Fibroblast of skin of right biceps (primary cell): ENCODE data around the gene OLIG3.

Source experiments
- DNase-seq: peaks from one replicate; pipeline ENCODE4 v3.0.0-alpha.2; 2013

The OLIG3 gene

DNA sequence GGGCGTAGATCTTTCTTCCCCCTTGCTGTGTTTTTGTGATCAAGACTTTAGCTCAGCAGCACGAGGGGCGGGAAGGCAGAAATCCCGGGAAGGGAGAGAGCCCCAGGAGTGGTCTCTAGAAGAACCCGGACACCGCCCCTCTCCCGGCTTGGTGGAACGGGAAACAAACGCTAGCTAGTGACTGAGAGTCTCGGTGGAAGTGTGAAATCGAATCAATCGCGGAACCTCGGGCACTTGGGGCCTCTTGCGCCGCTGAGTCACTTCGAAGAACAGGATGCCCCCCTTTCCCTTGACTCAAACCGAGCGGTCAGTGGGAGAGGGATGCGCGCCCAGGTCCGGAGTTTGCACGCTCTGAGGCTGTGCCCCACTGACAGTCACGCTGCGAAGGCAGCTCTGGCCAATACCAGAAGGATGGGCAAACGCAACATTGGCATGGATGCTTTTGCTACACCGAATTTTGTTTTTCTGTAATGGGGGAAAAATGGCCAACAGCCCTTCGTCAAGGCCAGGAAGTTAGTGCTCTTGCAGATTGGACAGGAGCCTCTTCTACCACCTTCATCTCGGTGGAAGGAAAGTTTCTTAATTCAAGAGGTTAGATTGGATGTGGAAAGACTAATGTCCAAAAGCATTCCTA is 1.6 kb upstream of the OLIG3 start:
- no peak for DNase-seq

DNA sequence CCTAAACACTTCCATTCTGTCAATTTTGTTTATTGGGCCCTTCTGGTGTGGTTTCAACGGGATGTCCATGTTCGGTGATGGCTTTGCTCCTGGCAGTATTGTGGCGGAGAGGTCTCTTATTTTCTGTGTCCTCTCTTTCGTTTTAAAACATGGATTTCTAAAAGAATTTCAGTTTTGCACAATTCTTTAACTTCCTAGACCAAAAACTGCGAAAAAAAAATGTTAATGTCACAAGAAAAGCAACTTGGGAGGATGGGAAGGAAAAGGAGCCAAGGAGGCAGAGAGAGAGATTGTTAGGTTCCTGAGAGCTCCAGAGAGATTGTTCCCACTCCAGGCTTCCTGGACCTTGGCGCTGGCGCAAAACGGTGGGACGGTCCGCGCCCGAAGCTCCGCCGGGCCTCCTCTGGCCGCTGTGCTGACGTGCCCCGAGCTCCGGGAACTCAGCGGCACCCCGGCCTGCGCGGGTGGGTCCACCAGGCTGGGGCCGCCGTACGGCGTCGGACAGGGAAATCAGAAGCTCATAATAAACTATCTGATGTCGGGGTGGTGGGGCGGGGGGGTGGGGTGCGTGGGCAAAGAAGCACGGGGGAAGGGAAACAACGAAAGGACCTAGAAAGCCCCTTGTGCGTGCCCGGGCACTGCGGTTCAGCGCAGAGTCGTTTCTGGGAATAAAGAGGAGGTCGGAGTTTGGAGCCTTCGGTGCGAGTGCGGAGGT is 951 bp upstream of the OLIG3 start:
- no peak for DNase-seq

- DNase-seq, result no peak
These were observed 766 bp downstream of the OLIG3 start for GRCh38 chr6:137493218-137494038.

GRCh38 chr6:137492289-137493217 is 1.6 kb downstream of the OLIG3 start:
- DNase-seq, result no peak

DNA sequence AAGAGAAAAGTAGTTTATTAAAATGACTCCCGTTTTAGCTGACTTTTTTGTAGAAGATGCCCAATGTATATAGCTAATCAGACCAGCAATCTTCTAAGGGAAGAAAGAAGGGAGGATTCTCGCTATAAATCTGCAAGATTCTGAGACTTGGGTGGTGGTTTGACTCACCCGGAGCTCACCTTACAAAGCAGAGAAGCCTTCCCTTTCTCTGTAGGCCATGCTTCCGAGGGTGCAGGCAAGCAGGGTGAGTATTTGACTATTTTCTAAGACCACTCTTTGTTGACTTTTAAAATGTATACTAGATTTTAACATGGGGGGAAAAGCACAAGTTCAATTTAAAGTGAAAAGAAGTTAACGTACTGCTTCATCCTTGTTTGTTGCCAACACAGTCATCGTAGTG is 2.7 kb downstream of the OLIG3 start:
- DNase-seq, result no peak

DNA sequence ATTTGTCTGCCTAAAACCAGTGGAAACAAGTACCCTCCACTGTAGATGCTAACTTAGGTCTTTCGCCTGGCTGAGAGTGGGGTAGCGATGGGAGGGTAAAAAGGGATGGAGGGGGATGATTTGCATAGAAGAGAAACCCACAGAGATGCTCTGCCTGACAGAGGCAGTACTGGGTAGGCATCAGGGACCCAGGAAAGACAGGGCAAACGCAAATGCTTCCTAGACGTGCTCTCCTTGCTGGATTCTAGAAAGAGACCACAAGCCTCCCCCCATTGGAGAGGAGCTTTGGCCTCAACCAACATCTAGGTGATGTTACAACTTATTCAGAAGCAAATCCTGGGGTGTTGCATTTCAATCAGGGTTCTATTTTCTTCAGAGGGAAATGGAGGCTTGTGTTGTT is 3.2 kb downstream of the OLIG3 start:
- no peak for DNase-seq

- DNase-seq, result no peak
These were observed 3.9 kb downstream of the OLIG3 start for GRCh38 chr6:137490006-137490905.

DNA sequence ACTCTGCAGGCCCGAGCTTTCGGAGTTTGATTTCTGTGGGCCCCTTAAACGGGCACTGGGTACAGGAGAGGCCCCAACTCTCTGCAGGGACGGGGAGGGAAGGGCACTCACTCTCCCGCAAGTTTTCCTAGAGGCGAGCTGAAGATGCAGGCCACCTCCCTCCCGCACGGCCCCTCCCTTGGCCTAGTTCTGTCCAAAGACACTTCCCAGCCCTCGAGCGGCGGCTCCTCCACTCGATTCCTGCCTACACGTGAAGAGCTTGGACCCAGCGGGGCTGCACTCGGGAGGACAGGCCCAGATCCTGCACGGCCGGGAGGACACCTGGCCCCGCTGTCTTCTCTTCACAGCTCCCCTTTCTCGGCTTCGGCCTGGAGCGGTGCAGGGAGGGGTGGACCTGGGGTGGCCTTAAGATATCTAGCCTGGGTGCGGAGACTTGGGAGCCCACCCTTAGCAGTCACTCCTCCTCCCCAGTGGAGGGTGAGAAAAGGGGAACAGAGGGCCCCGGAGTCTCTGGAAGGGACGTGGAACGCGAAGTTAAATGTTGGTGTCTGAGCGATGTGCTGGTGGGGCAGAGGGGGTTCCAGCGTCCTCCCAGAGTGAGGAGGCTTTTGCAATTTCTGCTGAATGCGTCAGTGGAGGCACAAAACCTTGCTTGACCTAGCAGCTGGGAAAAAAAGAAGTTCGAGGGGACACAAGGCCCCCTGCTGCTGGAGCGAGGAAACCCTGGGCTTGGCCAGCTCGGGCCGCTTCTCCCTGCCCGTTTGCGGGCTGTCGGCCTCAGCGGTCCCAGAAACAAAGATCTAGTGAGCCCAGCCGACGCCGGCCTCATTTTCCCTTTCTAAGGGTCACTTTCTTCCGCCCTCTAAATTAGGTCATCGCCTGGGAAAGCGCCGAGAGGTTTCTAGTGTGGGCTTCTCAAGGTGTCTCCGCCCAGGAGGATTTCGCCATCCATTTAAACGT is 4.9 kb downstream of the OLIG3 start:
- DNase-seq, result no peak

DNA sequence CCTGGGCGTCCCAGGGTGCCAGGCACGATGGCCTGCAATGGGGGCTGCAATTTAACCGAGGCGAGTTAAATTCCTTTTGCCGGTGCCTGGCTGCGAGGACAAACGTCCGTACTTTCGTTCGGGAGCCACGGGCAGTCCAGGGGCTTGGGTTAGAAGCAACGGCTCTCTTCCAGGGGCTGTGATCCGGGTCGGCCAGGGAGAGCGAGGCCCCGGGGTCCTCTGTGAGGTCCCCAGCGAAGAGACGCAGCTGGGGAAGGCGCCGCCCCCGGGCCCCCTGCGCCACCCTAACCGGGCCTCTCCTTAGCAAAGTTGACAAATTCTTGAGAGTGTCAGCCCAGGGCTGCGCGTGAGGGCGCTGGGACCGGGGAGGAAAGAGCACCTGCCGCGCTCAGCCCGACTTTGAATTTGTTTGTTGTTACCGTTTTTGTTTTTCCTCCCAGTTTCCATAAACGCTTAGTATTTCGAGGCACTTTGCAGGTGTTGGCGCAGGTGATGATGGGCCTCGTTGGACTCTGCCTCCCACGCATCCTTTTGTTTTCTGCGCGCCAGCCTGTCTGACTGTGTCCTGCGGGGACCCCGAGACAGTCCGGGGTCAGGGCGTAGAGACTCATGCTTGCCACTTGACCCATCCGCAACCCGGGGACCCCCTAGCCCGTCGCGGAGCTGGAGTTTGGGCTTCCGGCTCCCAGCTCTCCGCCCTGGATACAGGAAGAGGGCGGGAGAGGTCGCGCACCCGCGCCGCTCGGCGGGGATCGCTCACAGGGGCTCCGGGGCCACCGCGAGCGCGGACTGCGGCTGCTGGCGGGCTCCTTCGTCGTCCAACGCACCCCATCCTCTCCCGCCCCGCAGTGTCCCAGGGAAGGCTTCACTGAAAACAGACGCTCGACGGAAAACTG is 5.8 kb downstream of the OLIG3 start:
- no peak for DNase-seq

- DNase-seq, result no peak
These were observed 6.4 kb downstream of the OLIG3 start for GRCh38 chr6:137487869-137488149.

DNA sequence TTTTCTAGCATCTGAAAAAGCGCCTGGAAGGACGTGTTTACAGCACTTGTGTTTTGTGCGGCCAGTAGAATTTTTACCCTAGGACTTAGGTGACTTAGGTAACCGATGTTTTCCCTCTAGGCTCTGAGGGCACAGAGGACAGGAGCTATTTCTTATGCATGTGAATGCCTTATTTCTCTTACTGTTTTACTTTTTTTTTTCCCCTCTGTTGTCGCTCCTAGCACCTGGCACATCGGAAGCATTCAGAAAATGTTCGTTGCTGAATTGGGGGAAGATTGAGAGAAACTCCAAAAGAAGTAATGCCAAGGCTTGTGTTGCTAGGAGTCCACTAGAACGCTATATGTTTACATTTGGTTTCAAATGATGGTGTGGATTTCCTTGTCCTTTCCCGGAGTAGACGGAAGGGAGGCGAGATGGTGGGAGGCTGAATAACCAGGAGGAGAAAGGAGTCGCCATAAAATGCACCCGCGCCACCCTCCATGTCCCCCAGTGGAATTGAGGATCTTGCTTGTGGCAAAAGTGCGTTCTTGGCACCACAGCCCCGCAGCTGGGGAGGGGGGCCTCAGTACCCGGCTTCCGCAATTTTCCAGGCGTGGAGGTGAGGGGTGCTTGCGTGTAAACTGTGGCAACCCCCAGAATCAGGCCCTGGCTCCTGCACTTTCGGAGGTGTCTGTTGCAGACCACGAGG is 6.9 kb downstream of the OLIG3 start:
- DNase-seq, result no peak

- no peak for DNase-seq
These were observed 7.8 kb downstream of the OLIG3 start for GRCh38 chr6:137486416-137486815.

GRCh38 chr6:137480431-137480830 is 13.8 kb downstream of the OLIG3 start:
- DNase-seq, result no peak

- DNase-seq, result no peak
These were observed 19.1 kb downstream of the OLIG3 start for GRCh38 chr6:137475103-137475502.

GRCh38 chr6:137473598-137473997 is 20.6 kb downstream of the OLIG3 start:
- DNase-seq, result no peak

DNA sequence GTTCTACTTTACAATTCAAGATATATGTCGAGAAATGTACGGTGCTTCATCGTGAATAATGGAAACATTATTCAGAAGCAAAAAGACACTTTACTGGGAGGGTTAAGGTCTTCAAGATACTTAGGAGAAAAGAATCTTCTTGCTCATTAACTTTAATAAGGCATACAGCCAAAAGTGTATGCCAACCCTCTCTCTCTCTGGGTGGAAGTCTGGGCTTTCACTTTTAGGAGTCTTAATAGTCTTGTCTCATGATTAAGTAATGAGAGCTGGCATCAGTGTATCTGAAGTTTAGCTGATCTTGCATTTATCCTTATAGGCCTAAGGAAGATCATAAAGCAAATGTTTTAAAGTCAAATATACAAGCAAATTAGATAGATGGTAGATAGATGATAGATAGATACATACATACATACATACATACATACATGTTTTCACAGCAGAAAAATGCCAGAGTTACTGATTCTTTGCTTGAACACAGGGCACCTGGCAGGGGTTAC is 21.5 kb downstream of the OLIG3 start:
- no peak for DNase-seq

- no peak for DNase-seq
These were observed 22.2 kb downstream of the OLIG3 start for GRCh38 chr6:137471986-137472385.

DNA sequence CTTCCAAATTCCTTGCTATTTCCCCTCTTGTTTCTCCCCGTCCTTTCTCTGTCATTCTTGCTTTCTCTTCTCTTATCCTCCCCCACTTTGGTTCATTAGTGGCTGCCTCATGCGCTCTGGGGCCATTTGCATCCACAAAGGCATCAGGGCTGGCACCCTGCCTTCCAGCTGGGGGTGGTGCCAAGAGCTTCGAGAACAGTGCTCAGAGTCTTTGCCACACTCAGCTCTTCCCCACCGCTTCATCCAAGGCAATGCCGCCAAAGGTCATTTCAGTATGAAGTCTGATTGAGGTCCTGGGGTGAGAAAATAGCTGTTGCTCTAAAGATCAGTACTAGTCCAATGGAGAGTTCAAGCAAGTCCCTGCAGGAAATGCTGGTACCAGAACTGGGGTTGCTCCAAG is 22.7 kb downstream of the OLIG3 start:
- no peak for DNase-seq

DNA sequence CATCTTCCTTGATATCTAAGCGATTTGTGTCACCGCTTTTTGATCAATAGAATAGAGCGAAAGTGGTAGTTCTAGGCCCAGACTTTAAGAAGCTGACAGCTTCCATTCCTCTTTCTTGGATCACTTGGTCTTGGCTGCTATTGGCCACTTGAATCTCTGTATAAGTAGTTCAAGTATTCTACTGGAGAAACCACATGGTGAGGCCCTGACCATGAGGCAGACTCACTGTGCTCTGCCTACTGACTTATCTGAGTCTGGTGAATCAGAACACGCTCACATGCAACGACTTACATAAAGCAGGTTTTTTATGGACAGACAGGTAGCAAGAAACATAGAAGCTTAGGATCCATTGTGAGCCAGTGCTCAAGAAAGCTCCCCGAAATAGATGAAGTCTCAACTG is 27.0 kb downstream of the OLIG3 start:
- DNase-seq, result no peak
